Muscle of back (tissue), 11 donors: ENCODE measurements around the gene DUSP16. TPM values are rescaled to one million over a fixed set of nuclear protein-coding genes. Genes with fewer than 3 reads are reported as not detected.
"Not testable (repeated sequence)": the region's sequence is repeated elsewhere in the genome, so short reads cannot be mapped to it uniquely, and the experiment has no call there.

Experiments
- DNase-seq, 3 donors: peaks; one replicate each; pipeline versions ENCODE4 v3.0.0 to v3.0.0-alpha.2; 2013
- polyA plus RNA-seq, 10 donors: library from polyadenylated mRNA; unstranded; fragments of 120-200 nt; gene quantifications; one replicate each; pipeline ENCODE4 v1.2.1, GENCODE V29; 2013; ENCODE audit not compliant: insufficient read length in 10 of 10

Gene DUSP16
- polyA plus RNA-seq, 10 donors = 24.9 to 39.8 (median 31.3) TPM

DNA sequence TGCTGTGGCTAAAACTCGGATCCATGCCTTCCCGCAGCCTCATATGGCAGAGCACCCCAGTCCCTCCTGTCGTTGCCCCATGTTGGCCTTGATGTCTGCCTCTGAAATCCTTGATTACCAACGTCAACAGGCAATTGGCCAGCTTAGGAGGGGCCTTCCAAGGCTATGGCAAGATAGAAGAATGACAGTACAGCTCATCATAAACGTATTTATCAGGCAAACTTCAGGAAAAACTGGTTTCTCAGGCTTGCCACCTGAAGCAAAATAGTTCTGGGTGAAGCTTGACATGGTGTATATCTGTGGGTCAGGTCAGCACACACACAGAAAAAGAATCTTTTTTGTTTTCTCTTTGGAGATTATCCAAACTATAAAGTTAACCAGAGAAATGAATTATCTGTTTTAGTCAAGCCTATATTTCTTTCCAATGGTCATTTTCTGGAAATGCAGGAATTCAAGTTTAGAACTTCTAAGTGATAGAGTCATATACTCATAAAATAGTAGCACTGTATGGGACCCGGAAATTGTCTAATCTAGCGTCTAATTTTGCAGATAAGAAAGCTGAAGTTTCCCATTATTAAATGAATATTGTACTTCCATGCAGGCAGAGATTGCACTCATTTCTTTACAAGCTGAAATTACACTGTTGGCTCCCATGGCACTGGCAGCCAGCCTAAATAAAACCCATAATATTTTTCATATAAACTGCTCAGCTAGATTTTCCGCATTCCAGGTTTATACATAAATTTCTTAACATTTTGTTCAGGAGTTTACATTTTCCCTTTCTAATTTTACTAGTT is 24.4 kb upstream of the DUSP16 start:
- DNase-seq = no peak

DNA sequence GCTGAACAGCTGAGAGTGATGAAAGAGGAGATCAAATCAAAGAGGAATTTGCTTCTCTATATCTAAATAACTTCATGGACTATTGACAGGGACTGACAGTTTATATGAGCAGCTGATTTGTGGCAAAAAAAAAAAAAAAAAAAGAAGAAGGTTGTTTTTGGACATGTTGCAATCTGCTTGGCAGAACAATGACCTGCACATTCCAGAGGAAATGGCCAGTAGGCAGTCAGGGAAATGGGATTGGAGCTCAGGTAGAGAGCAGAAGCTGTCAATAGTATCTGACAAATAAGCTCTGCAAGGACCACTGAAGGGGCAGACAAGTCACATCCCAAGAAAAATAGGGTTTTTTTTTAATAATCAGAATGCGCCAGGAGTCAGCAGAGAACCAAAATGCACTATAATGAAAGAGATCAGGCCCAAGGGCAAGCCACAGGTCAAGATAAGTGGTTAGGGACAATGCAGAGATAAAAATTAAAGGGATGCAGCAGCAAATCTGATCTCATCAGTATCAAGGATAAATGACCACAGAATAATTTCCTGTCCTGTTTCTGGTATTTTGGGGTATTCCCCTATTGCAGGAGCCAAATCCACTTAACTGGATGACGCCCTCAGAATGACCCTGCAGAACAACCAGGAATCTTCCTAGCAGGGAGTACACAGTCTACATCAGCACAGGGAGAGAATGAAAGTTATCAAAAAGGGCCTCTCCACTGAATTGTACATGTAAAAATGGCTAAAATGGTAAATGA is 22.6 kb upstream of the DUSP16 start:
- DNase-seq = no peak

DNA sequence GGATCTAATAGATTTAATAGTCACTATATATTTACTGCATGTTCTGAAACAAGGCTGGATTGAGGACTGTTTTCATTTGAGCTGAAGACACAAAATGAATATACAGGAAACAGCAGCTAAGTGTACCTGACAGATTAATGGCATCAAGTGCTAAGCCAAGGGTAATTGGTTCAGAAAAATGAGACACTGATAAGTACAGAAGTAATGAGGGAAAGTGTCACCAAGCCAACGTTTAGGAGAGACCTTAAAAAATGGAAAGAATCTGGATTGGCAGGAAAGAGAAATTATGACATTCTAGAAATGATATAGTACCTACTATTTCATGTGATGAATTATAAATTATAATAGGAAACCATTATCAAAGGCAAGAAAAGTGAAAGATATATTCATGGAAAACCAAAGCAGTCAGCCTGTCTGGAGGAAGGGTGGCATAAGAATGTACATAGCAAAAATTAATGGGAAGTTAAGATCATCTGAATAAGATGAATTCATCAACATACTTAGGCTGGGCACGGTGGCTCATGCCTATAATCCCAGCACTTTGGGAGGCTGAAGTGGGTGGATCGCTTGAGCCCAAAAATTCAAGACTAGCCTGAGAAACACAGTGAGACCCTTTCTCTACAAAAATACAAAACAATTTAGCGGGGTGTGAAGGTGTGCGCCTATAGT is 21.0 kb upstream of the DUSP16 start:
- no peak for DNase-seq

DNA sequence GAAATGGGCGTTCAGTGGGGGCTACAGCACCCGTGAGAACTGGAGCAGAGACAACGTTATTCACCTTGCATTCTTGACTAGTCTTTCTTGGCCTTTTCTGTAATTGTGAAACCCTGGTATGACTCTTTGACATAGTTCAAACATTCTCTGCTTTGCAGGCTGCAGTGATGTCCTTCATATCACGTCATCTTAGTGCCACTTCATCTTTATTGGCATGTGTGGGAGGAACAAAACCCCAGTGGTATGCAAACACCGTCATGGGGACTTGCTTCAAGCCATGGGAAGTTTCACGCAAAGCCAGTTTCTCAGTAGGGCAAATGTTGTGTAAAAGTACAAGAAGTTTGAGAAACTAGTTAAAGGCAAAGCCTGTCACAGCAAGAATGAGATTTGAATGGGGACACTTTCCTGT is 20.2 kb upstream of the DUSP16 start:
- DNase-seq = no peak

DNA sequence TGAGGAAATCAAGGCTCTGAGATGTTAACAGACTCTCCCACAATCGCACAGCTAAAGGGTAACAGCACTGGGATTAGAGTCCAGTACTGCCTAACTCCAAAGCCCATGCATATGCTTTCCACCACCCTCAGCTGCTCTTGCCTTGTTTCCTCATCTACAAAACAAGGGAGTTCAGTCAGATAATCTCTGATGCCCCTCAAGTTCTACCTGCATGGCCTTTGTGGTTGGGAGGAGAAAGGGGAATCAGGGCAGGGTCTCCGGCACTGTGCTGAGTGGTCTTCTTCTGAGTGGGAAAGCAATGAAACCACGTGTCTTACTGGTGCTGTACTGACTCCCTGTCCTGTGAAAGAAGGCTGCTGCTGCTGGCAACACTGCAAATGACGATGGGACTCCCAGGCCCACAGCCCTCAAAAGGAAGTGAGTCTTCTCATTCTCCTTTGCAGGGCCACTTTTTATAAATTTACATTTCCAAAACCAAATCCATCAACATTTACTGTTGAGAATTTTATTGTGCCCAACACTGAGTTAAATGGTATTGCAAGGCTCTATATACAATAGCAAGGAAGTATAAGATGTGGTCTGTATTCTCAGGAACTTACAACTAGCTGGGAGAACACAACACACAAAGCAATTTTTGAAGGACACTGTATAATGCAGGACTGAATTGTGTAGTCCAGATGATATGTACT is 19.7 kb upstream of the DUSP16 start:
- DNase-seq = no peak

DNA sequence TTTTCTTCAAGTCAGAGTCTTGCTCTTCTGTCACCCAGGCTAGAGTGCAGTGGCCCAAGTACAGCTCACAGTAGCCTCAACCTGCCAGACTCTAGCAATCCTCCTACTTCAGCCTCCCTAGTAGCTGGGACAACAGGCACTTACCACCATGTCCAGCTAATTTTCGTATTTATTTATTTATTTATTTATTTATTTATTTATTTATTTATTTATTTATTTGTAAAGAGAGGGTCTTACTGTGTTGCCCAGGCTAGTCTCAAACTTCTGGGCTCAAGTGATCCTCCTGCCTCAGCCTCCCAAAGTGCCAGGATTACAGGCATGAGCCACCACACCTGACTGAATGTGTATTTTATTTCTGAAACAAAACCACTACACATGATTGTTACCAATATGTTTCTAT is 18.1 kb upstream of the DUSP16 start:
- not testable (repeated sequence) for DNase-seq

DNA sequence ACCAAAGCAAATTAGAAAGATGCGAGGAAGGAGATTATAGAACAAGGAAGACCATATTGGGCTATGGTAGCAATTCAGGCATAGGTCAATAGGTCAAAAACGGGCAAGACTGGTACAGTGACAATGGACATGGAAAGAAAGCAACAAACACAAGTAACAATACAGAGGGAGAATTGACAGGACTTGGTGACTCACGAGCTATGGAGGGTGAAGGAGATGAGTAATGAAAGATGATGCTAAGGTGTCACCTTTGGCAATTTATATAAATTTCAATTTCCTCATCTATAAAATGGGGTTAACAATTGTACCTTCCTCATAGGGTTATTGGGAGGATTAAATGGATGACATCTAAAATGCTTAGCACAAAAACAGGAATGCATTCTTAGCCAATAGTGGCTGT is 15.1 kb upstream of the DUSP16 start:
- DNase-seq = no peak

DNA sequence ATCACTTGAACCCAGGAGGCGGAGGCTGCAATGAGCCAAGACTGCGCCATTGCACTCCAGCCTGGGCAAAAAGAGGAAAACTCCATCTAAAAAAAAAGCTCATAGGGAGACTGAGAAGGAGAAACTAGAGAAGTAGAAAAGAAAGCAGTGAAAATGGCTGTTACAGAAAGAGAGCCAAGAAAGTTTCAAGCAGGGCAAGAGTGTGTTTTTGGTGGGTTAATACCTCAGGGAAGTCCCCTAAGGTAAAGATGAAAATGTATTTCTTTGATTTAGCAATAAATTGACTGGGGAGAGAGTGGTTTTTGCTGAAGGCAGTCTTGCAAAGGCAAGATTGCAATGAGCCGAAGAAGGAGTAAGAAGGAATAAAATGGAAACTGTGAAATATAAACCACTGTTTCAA is 10.0 kb upstream of the DUSP16 start:
- DNase-seq = peak in 1 of 3 donors; percentile 16

DNA sequence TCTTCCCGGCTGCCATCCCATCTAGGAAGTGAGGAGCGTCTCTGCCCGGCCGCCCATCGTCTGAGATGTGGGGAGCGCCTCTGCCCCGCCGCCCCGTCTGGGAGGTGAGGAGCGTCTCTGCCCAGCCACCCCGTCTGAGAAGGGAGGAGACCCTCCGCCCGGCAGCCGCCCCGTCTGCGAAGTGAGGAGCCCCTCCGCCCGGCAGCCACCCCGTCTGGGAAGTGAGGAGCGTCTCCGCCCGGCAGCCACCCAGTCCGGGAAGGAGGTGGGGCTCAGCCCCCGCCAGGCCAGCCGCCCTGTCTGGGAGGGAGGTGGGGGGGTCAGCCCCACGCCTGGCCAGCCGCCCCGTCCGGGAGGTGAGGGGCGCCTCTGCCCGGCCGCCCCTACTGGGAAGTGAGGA is 3.3 kb upstream of the DUSP16 start:
- not testable (repeated sequence) for DNase-seq

DNA sequence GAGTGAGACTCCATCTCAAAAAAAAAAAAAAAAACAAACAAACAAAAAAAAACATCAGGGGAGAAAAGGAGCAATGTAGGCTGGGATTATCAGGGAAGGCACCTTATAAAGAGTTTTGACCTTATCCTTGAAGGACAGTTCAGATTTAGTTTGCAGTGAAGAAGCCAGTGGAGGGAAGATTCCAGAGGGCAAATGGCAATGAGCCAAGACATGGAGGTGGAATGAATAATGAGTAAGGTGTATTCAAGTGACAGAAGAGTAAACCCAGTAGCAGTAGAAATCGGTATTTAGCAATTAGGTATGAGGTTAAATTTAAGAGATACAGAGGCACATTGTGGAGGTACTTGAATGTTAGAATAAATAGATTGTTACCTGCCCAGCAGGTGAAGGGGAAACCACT is 2.2 kb upstream of the DUSP16 start:
- DNase-seq = no peak

DNA sequence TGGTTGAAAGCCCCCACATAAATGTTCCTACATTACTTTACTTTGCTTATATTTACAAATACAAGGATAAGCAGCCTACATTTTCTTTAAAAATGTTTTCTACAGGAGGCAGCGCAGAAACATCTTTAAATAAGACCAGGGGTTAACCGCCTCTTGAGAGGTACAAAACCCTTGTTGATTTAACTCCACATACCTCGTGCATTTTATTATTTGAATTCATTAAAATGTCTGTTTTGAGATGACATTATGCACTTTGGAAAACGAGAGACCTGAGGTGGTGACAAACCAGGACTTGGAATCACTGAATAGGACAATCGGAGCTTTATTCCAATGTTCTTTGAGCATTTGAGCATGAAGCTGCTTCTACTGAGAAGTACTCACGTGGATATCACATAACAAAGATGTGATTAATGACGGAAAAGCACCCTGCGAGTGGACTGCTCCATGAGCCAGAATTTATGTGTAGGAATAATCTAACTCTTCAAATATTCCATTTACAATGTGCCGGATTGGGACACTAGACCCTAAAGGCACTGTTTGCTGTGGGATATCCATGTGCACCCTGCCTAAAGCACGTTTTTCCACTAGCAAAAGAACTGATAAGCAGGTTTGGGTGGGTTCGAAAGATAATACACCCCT is 746 bp upstream of the DUSP16 start:
- DNase-seq = peak; percentile 11 to 64 (median 33)

DNA sequence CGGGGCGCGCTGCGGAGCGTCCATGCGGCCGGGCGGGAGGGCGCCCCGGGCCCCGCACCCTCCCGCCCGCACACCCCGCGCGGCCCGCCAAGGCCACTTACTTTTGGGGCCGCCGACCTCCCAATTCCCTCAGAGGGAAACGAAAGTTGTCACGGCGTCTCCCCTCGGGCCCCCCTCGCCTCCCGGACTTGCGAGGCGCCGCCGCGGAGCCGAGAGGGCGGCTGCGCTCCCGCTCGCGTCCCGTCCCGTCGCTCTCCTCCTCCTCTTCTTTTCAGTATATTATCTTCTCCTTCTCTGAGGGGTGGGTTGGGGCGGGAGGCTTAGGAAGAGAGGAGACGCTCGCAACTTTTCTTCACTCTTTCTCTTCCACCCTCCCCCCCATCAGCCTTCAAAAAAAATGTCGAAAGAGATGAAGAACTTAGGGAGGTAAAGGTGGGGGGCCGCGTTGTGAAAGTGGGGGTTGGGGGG is 613 bp downstream of the DUSP16 start:
- DNase-seq = peak in 2 of 3 donors; percentile 55 to 80

DNA sequence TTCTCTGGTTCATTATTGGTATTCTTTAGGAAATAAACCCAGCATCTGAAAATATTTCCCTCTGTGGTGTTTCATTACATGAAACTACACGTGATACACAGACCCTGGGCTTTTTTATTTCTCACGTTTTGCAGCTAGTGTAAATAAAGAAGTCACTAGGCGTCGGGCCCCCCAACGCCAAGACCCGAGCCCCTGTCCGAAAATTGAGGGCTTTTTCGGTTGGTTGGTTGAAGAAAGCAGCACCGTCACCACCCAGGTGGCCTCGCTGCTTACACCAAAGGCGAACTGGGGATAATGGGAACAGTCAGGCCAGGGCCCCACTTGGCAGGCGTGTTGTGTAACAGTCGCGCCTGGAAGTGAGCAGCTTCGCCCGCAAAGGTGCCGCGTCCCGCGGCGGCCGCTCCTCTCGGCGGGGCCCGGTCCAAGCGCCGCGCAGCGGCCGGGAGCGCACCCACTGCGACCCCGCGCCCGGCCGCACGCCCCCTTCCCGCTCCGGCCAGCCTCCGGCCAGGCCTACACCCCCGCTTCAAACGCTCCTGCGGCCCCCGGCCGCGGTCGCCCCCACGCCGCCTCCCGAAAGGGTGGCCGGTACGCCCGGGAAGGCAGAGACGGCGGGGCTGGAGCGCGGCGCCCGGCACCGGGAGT is 1.2 kb downstream of the DUSP16 start:
- peak; percentile 46 to 85 (median 70) for DNase-seq

DNA sequence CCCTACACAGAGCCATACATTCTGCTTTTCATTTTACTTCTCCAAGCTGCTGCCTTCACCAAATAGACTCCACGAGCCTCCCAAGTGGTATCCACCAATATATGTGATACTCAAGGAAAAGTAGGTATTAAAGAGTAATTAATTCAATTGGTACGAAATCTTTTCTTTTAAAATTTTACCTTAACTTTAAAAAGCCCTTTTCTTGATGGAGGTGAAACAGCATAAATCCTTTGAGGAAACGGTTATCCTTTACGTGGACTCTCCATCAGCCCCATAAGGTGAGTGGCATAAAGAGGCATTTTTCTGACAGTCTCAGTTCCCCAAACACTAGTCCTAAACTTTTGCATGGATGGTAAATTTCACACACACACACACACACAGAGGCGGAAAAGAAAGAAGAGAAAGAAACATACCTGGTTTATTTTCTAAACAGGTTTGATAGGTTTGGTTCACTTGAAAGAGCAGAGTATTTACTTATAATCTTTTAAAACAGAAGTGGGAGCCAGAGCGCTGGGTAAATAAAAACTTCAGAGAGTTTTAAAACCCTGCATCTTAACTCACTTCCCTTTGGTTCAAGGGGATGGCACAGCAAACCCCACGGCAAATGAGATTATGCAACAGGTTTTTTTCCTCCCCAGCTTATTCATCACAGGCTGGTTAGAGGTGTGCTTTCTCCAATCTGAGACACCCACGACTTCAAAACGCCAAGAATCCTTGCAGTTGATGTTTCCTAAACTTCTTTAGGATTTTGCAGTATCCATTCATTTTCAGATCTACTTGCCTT is 1.9 kb downstream of the DUSP16 start:
- peak; percentile 56 to 79 (median 64) for DNase-seq

DNA sequence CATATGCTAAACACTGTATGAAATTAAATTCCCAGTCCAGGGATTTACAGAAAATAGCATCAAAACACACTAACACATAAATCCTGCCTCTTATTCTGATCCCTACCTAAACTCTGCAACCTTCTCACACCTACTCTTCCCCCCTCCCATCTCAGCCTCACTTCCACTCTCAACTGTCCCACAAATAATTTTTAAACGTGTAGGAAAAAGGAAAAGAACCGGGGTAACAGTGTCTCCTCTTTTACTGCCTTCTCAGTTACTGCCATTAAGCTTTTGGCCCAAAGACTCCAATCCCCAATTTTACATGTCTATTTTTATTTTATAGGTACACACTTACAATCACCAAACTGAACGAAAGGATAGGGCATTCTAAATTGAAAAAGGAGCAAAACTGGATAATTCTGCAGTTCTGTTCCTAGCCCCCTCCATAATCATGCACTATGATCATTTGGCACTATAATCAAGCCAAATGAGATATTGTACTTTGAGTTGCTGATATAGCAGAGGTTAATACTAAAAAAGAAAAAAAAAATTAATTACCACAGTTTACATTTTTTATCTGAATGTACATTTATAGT is 2.9 kb downstream of the DUSP16 start:
- DNase-seq = no peak

DNA sequence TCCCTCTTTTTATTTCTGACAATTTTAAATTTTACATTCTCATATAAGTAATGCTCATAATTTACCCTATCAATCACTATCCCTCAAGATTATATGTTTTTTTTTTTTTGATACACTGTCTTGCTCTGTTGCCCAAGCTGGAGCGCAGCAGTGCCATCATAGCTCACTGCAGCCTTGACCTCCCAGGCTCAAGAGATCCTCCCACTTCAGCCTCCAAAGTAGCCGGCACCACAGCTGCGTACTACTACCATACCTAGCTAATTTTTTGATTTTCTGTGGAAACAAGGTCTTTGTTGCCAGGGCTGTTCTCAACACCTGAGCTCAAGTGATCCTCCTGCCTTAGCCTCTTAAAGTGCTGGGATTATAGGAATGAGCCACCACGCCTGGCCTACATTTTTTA is 4.4 kb downstream of the DUSP16 start:
- DNase-seq = no peak

DNA sequence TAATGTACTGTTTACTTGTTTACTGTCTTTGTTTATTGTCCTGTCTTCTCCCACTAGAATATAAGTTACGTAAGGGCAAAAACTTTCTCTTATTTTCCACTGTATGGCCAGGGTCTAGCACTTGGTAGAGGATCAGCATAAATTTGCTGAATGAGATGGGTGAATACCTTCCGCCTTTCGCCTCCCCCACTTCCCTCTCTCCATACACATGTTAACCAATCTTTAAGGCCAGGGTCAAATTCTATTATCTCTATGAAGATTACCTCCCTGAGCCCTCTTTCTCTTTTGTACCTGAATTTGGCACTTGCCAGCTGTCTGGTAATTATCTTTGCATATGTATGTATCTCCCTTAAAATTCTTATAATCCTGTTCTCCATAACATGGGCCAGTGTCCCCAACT is 4.9 kb downstream of the DUSP16 start:
- DNase-seq = no peak

DNA sequence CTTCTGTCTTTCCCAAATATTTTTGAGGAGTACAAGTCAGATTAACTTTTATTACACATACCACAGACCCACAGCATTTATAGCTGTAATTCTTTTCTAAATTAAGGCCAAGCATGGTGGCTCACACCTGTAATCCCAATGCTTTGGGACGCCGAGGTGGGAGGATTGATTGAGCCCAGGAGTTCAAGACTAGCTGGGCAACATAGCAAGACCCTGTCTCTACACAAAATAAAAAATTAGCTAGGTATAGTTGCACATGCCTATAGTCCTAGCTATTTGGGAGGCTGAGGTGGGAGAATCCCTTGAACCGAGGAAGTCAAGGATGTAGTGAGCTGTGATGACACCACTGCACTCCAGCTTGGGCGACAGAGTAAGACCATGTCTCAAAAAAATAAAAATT is 7.0 kb downstream of the DUSP16 start:
- DNase-seq = no peak

DNA sequence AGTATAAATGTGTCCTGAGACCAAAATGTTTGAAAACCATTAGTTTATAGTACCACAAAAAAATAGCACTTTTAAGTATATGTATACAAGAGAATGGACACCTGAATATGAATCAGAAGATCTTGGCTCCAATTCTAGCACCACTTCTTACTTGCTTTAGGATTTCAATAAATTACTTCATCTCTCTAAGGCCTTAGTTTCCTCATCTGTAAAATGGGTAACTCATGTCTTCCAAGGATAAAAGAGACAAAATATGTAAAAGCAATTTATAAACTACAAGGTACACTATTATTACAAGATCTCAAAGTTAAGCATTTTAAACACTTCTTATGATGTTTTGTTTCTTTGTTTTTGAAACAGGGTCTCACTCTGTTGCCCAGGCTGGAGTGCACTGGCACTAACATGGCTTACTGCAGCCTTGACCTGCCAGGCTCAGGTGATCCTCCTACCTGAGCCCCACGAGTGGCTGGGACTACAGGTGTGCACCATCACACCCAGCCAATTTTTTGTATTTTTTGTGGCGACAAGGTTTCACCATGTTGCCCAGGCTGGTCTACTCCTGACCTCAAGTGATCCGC is 9.4 kb downstream of the DUSP16 start:
- no peak for DNase-seq
